Endothelial cell of umbilical vein (primary cell): ENCODE measurements around the gene CIAPIN1. TPM values are rescaled to one million over a fixed set of nuclear protein-coding genes. Genes with fewer than 3 reads are reported as not detected.
A peak's percentile ranks its signal among the peaks of the same experiment; 100 is the strongest.

Experiments used
- BruUV-seq: library from RNA; stranded (reverse); fragments of 400-500 nt; replicated peaks from 2 replicates; lab custom pipeline; 2021; lab: Mats Ljungman, UMichigan
- CTCF ChIA-PET: fragments of 300-600, 350-600 bp; sonication (Branson Sonifier 250); formaldehyde crosslinking; loops from one replicate; lab custom pipeline; 2021; ENCODE audit warnings: antibody characterized with exemption, inconsistent platforms; lab: Charles Lee
- POLR2A ChIA-PET: fragments of 300-600, 350-600 bp; sonication (Branson Sonifier 250); formaldehyde crosslinking; loops from one replicate; lab custom pipeline; 2021; ENCODE audit warnings: antibody characterized with exemption, inconsistent platforms; lab: Charles Lee
- DNase-seq: peaks from one replicate; pipeline ENCODE4 v3.0.0-alpha.2; 2011; ENCODE audit warnings: low read depth, low spot score
- FAIRE-seq: peaks from 2 replicates; lab custom pipeline; 2011; peaks lifted over from hg19 to GRCh38; lab: Jason Lieb, UNC
- H2AFZ ChIP-seq: 2 replicates; pipeline ENCODE4 v1.6.0; 2012; ENCODE audit warnings: low read depth, low read length, control low read depth, inconsistent platforms
- H3K27ac ChIP-seq: 2 replicates; pipeline ENCODE4 v1.5.1; 2011; ENCODE audit warnings: low read depth, mild to moderate bottlenecking, control low read depth, low read length, moderate library complexity; ENCODE audit not compliant: insufficient read depth
- H3K27me3 ChIP-seq, 2 experiments: 2 replicates each; pipeline versions ENCODE4 v1.6.0 to v1.6.1; 2011; ENCODE audit warnings: low read length in 2 of 2, mixed read lengths in 1 of 2; ENCODE audit not compliant: control insufficient read depth in 2 of 2, insufficient read depth in 2 of 2
- H3K36me3 ChIP-seq, 2 experiments: 2 replicates in 1 of 2; 3 replicates in 1 of 2; pipeline ENCODE4 v1.5.1; 2011; ENCODE audit warnings: low read length in 2 of 2, mild to moderate bottlenecking in 1 of 2, moderate library complexity in 1 of 2; ENCODE audit not compliant: control insufficient read depth in 2 of 2, insufficient read depth in 2 of 2; ENCODE audit errors: extremely low read depth in 1 of 2
- H3K4me1 ChIP-seq: 3 replicates; pipeline ENCODE4 v1.5.1; 2011; ENCODE audit warnings: mild to moderate bottlenecking, low read length; ENCODE audit not compliant: control insufficient read depth, insufficient read depth; ENCODE audit errors: extremely low read depth
- H3K4me2 ChIP-seq: 2 replicates; pipeline ENCODE4 v1.6.1; 2011; ENCODE audit warnings: low read length, control low read depth, mixed read lengths; ENCODE audit not compliant: insufficient read depth
- H3K4me3 ChIP-seq, 3 experiments: fragments of 200-600 bp in 1 of 3; sonication (generic), shearing (Covaris generic) in 1 of 3; replicated peaks in 1 of 3; 2 replicates each; pipeline ENCODE4 v1.5.1; 2011 to 2016; ENCODE audit warnings: control low read depth in 3 of 3, low read length in 3 of 3, mild to moderate bottlenecking in 2 of 3, inconsistent platforms in 1 of 3, low read depth in 1 of 3, moderate library complexity in 1 of 3; ENCODE audit not compliant: insufficient read depth in 1 of 3
- H3K79me2 ChIP-seq: 2 replicates; pipeline ENCODE4 v1.6.0; 2012; ENCODE audit warnings: low read length, inconsistent platforms; ENCODE audit not compliant: control insufficient read depth, insufficient read depth
- H3K9ac ChIP-seq: replicated peaks from 2 replicates; pipeline ENCODE3; 2011; ENCODE audit warnings: low read length, control low read depth; ENCODE audit not compliant: insufficient read depth; ENCODE audit errors: extremely low read depth
- H3K9me1 ChIP-seq: replicated peaks from 3 replicates; pipeline ENCODE4 v1.6.0; 2011; ENCODE audit warnings: mild to moderate bottlenecking, low read length; ENCODE audit not compliant: control insufficient read depth, insufficient read depth; ENCODE audit errors: extremely low read depth
- H3K9me3 ChIP-seq: replicated peaks from 2 replicates; pipeline ENCODE4 v1.5.1; 2012; ENCODE audit warnings: low read length, inconsistent platforms; ENCODE audit not compliant: control insufficient read depth, insufficient read depth
- H4K20me1 ChIP-seq: replicated peaks from 2 replicates; pipeline ENCODE3; 2011; ENCODE audit warnings: mild to moderate bottlenecking, low read length; ENCODE audit not compliant: control insufficient read depth, insufficient read depth; ENCODE audit errors: extremely low read depth
- EZH2 ChIP-seq: IDR thresholded peaks from 2 replicates; pipeline ENCODE4 v1.6.1; 2012; ENCODE audit warnings: borderline replicate concordance, low read depth, mild to moderate bottlenecking, moderate library complexity, low read length, inconsistent platforms; ENCODE audit not compliant: severe bottlenecking
- GATA2 ChIP-seq: IDR thresholded peaks from 2 replicates; pipeline ENCODE4 v1.7.0; 2011; ENCODE audit warnings: low read depth, mild to moderate bottlenecking, moderate library complexity, mixed read lengths, low read length; ENCODE audit not compliant: insufficient read length, insufficient read depth
- JUN ChIP-seq: IDR thresholded peaks from 2 replicates; pipeline ENCODE4 v1.6.1; 2011; ENCODE audit warnings: borderline replicate concordance, low read depth; ENCODE audit not compliant: insufficient read length, insufficient read depth
- MYC ChIP-seq: IDR thresholded peaks from one replicate; pipeline ENCODE4 v1.6.1; 2011; ENCODE audit warnings: mild to moderate bottlenecking, low read depth, low read length
- POLR2A ChIP-seq: IDR thresholded peaks from 2 replicates; pipeline ENCODE4 v1.6.1; 2012; ENCODE audit warnings: low read depth, mild to moderate bottlenecking, control low read depth, low read length
- POLR2AphosphoS5 ChIP-seq: IDR thresholded peaks from 2 replicates; pipeline ENCODE4 v1.6.1; 2012; ENCODE audit warnings: low read depth, mild to moderate bottlenecking, control low read depth, low read length, moderate library complexity; ENCODE audit not compliant: insufficient read depth
- dilution Hi-C: fragments of 300-500 bp; cut with MboI; formaldehyde crosslinking; loops from one replicate; pipeline ENCODE4 v1.15.0; 2019; ENCODE audit warnings: low sequenced_read_pairs; ENCODE audit not compliant: extremely low pct_ligation_motif_present
- intact Hi-C: fragments of 100-400 bp; cut with micrococcal nuclease; formaldehyde crosslinking; loops from one replicate; pipeline ENCODE4 v1.10.0; 2022
- polyA plus RNA-seq, 4 experiments: library from polyadenylated mRNA; depleted of rRNA in 3 of 4; stranded (reverse) in 3 of 4; unstranded in 1 of 4; fragments of >200 nt; gene quantifications; 2 replicates each; pipeline versions ENCODE4 v1.2.1 to v1.2.3, GENCODE V29; 2011 to 2012; ENCODE audit warnings: missing spikeins in 1 of 4
- total RNA-seq: library from RNA; stranded (reverse); gene quantifications from 2 replicates; pipeline ENCODE4 v1.2.3, GENCODE V29; 2021
- TF ChIP-seq, protein P1 (sequence below), 2 donors: IDR thresholded peaks; 1 replicate in 1 of 2; 2 replicates in 1 of 2; pipeline ENCODE4 v1.5.1; 2011; ENCODE audit warnings: low read length in 2 of 2, mild to moderate bottlenecking in 2 of 2, moderate library complexity in 2 of 2, control low read depth in 1 of 2, inconsistent platforms in 1 of 2, low read depth in 1 of 2; ENCODE audit not compliant: insufficient read depth in 1 of 2; ENCODE audit errors: extremely low read depth in 1 of 2

CIAPIN1 gene
- total and polyA plus RNA-seq, 2 donors (not counting 3 experiments of a cell fraction or from before 2014, with no cell fraction given) = 74.6 to 77.9 TPM

DNA sequence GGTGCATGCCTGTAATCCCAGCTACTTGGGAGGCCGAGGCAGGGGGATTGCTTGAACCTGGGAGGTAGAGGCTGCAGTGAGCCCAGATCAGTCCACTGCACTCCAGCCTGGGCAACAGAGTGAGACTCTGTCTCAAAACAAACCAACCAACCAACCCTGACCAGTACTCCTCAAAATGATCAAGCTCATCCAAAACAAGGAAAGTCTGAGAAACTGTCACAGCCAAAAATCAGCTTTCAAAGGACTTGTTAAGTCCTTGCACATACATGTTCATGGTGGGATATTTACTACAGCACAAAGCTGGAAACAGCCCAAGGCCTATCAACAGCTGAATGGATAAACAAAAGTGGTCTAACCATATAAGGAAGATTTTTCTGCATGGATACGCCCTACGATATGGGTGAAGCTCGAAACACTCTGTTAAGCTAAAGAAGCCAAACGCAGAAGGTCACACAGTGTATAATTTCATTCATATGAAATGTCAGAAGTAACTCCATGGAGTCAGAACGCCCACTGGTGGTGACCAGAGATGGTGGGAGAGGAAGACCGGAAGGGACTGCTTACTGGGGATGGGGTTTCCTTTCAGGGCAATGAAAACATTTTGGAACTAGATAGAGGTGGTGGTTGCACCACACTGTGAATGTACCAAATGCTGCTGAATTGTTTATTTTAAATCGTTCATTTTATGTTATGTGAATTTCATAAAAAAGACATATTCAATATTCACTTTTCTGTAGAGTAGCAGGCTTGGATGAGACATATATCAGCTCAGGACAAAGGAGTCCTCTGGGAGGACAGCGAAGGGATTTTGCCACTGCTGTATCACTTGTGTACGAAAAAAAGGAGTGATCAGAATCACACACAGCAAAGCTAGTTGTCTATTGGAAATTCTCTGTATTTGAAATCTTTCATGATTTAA lies 24.9 kb downstream of the CIAPIN1 start:
- Histone ChIP-seq H3K9me1 (no peaks in the 10 kb centered on the region), H3K4me2 (no peak overlapping the region), H3K36me3 (peaks cover 2% of the 10 kb centered on the region in 2 experiments), H3K9me3 (no peaks in the 10 kb centered on the region), H3K4me3 (no peak overlapping the region), H4K20me1 (no peaks in the 10 kb centered on the region), H3K79me2 (no peaks in the 10 kb centered on the region), H3K27ac (no peak overlapping the region), H3K27me3 (no peaks in the 10 kb centered on the region), H3K4me1 (peaks cover 5% of the 10 kb centered on the region), H2AFZ (no peak overlapping the region), H3K9ac (no peak overlapping the region)
- peak; percentile 67 for DNase-seq
- dilution Hi-C loops = loop anchor here (25.0 kb wide), 1 partner anchor 110 kb away; no protein-coding TSS in a partner anchor
- POLR2A ChIA-PET = no interaction called here
- intact Hi-C loops = loop anchor here (1.0 kb wide), 1 partner anchor 122 kb away; no protein-coding TSS in a partner anchor
- peak; percentile 63 for FAIRE-seq
- CTCF ChIA-PET = interaction anchor here (0.5 to 16.2 kb wide), 16 partner anchors 10 to 554 kb away, joined by 3 to 507 read pairs (median 3); partner anchors contain the start of genes ARL2BP, CIAPIN1 and COQ9
- BruUV-seq = no TSS peak
- no peak for TF ChIP-seq GATA2
- TF ChIP-seq JUN = no peak
- no peak for TF ChIP-seq MYC
- TF ChIP-seq, protein P1, sequence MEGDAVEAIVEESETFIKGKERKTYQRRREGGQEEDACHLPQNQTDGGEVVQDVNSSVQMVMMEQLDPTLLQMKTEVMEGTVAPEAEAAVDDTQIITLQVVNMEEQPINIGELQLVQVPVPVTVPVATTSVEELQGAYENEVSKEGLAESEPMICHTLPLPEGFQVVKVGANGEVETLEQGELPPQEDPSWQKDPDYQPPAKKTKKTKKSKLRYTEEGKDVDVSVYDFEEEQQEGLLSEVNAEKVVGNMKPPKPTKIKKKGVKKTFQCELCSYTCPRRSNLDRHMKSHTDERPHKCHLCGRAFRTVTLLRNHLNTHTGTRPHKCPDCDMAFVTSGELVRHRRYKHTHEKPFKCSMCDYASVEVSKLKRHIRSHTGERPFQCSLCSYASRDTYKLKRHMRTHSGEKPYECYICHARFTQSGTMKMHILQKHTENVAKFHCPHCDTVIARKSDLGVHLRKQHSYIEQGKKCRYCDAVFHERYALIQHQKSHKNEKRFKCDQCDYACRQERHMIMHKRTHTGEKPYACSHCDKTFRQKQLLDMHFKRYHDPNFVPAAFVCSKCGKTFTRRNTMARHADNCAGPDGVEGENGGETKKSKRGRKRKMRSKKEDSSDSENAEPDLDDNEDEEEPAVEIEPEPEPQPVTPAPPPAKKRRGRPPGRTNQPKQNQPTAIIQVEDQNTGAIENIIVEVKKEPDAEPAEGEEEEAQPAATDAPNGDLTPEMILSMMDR (IDR thresholded peaks at IDR 0.05; ENCODE audit: extremely low read depth in 1 of 2, insufficient read depth in 1 of 2, low read depth in 1 of 2, low read length in 2 of 2) = peak; percentile 68 to 72
- no peak for TF ChIP-seq POLR2A
- no peak for TF ChIP-seq EZH2
- no peak for TF ChIP-seq POLR2AphosphoS5
